ENCODE measurements around the gene PID1.

- TF ChIP-seq CTCF (IDR thresholded peaks at IDR 0.05) (no peak), EZH2 (IDR thresholded peaks at IDR 0.05; ENCODE audit: borderline replicate concordance, insufficient read depth, low read depth, low read length, poor library complexity, severe bottlenecking) (no peak)
Measured at GRCh38 chr2:229176136-229176535, 95.0 kb downstream of the PID1 start.
